Stimulated activated CD4-positive, alpha-beta T cell treated with anti-CD3 and anti-CD28 coated beads, Interleukin-12 subunit alpha, Interleukin-12 subunit beta, amount 100 ng/mL, for 24 hours (primary cell): ENCODE measurements around the gene CLDN18.

Source experiments
- DNase-seq, 2 experiments: peaks; one replicate each; pipeline ENCODE4 v3.0.0-alpha.2; 2020; ENCODE audit warnings: low read depth in 2 of 2

The CLDN18 gene

GRCh38 chr3:138009476-138010272, at the start of gene CLDN18:
CLDN18 (plus strand) TSS chr3:138010165; CDS start chr3:138010226, 61 bp downstream.
- DNase-seq: no peak

GRCh38 chr3:137962251-137962650, 47.7 kb upstream of the CLDN18 start:
- DNase-seq: no peak

- no peak for DNase-seq
These were observed 46.5 kb upstream of the CLDN18 start for GRCh38 chr3:137963463-137963862.

GRCh38 chr3:137970914-137971831, 38.8 kb upstream of the CLDN18 start:
- DNase-seq: peak; percentile 21 to 56

GRCh38 chr3:137972396-137972795, 37.6 kb upstream of the CLDN18 start:
- no peak for DNase-seq

GRCh38 chr3:137978328-137978727, 31.6 kb upstream of the CLDN18 start:
- no peak for DNase-seq

- DNase-seq: no peak
These were observed 22.2 kb upstream of the CLDN18 start for GRCh38 chr3:137987723-137988122.

- DNase-seq: no peak
These were observed 21.8 kb upstream of the CLDN18 start for GRCh38 chr3:137988152-137988551.

- no peak for DNase-seq
These were observed 21.0 kb upstream of the CLDN18 start for GRCh38 chr3:137988982-137989381.

- DNase-seq: no peak
These were observed 19.5 kb upstream of the CLDN18 start for GRCh38 chr3:137990427-137990826.

GRCh38 chr3:137992592-137992991, 17.4 kb upstream of the CLDN18 start:
- DNase-seq: no peak

GRCh38 chr3:137998121-137999042, 11.6 kb upstream of the CLDN18 start:
- no peak for DNase-seq

GRCh38 chr3:138003069-138003468, 6.9 kb upstream of the CLDN18 start:
- no peak for DNase-seq

GRCh38 chr3:138005627-138006026, 4.3 kb upstream of the CLDN18 start:
- no peak for DNase-seq

GRCh38 chr3:138007898-138008297, 2.1 kb upstream of the CLDN18 start:
- no peak for DNase-seq

GRCh38 chr3:138010273-138010590, 267 bp downstream of the CLDN18 start:
- DNase-seq: no peak

GRCh38 chr3:138011722-138012121, 1.8 kb downstream of the CLDN18 start:
- no peak for DNase-seq

GRCh38 chr3:138012526-138012925, 2.6 kb downstream of the CLDN18 start:
- no peak for DNase-seq

- DNase-seq: no peak
These were observed 6.1 kb downstream of the CLDN18 start for GRCh38 chr3:138016065-138016464.

- DNase-seq: no peak
These were observed 9.5 kb downstream of the CLDN18 start for GRCh38 chr3:138019281-138020069.

GRCh38 chr3:138023754-138024153, 13.8 kb downstream of the CLDN18 start:
- no peak for DNase-seq
